ENCODE measurements around the gene PKP3. TPM values are rescaled to one million over a fixed set of nuclear protein-coding genes. Genes with fewer than 3 reads are reported as not detected.
A peak's percentile ranks its signal among the peaks of the same experiment; 100 is the strongest.
"Not testable (repeated sequence)": the region's sequence is repeated elsewhere in the genome, so short reads cannot be mapped to it uniquely, and the experiment has no call there.

The PKP3 gene
- total RNA-seq, 4 donors from 2014 or later, result 0.46 to 5.1 (median 1.5) TPM; not detected in 1

GRCh38 chr11:407651-408123 is 13.7 kb downstream of the PKP3 start:
- Histone ChIP-seq H3K4me1 (peaks cover 0 to 7% of the 10 kb centered on the region in 2 donors), H3K4me3 (no peak overlapping the region), H3K36me3 (no peaks in the 10 kb centered on the region), H3K9me3 (no peaks in the 10 kb centered on the region), H3K27me3 (no peaks in the 10 kb centered on the region), H3K27ac (peak overlapping the region in 1 of 2 donors; percentile 52)
- intact Hi-C loops (cut with DNase I; ENCODE audit: low total_unique reads), result no loop called here
- TF ChIP-seq, protein P1, sequence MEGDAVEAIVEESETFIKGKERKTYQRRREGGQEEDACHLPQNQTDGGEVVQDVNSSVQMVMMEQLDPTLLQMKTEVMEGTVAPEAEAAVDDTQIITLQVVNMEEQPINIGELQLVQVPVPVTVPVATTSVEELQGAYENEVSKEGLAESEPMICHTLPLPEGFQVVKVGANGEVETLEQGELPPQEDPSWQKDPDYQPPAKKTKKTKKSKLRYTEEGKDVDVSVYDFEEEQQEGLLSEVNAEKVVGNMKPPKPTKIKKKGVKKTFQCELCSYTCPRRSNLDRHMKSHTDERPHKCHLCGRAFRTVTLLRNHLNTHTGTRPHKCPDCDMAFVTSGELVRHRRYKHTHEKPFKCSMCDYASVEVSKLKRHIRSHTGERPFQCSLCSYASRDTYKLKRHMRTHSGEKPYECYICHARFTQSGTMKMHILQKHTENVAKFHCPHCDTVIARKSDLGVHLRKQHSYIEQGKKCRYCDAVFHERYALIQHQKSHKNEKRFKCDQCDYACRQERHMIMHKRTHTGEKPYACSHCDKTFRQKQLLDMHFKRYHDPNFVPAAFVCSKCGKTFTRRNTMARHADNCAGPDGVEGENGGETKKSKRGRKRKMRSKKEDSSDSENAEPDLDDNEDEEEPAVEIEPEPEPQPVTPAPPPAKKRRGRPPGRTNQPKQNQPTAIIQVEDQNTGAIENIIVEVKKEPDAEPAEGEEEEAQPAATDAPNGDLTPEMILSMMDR (IDR thresholded peaks at IDR 0.05), result no peak
- no peak for TF ChIP-seq POLR2A (IDR thresholded peaks at IDR 0.05)
- DNase-seq, result no peak

- intact Hi-C loops (cut with DNase I; ENCODE audit: low total_unique reads), result no loop called here
- no peak for DNase-seq
- H3K27me3 ChIP-seq, result no peaks in the 10 kb centered on the region
- no peak overlapping the region for H3K4me3 ChIP-seq
- no peak for TF ChIP-seq POLR2A (IDR thresholded peaks at IDR 0.05)
- TF ChIP-seq, protein P1 (IDR thresholded peaks at IDR 0.05), result no peak
- no peaks in the 10 kb centered on the region for H3K9me3 ChIP-seq
- no peaks in the 10 kb centered on the region for H3K36me3 ChIP-seq
- H3K4me1 ChIP-seq, result peaks cover 0 to 7% of the 10 kb centered on the region in 2 donors
- H3K27ac ChIP-seq, result no peak overlapping the region
Observed at GRCh38 chr11:408154-409007, 14.4 kb downstream of the PKP3 start.

DNA sequence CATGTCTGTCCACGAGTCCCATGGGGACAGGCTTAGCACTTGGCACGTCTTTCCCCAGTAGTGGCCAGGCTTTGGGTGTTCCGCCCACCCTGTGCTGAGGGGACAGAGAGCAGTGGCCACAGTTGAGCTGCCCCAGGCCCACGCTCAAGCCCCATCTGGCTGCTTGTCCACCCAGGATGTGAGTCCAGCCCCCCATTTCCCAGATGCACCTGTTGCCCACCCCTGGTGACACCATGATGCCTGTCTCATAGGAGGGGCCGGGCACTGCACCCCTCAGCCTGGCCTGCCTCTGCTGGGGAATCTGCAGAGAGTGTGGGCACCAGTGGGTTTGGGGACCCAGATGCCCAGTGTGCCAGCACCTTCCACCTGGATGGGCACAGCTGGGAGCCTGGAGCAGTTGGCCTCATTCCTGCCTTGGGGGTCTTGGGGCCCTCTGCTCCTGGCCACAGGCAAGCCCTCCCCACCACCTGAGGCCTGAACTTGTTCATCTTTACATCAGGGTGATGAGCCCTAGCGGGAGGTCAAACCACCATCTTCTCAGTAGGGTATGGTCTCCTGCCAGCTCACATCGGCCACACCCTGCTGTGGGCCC is 15.1 kb downstream of the PKP3 start:
- Histone ChIP-seq H3K36me3 (no peaks in the 10 kb centered on the region), H3K9me3 (no peaks in the 10 kb centered on the region), H3K4me3 (no peak overlapping the region), H3K27ac (no peak overlapping the region), H3K27me3 (no peaks in the 10 kb centered on the region), H3K4me1 (peaks cover 0 to 7% of the 10 kb centered on the region in 2 donors)
- no peak for DNase-seq
- intact Hi-C loops (cut with DNase I; ENCODE audit: low total_unique reads), result no loop called here
- TF ChIP-seq POLR2A (IDR thresholded peaks at IDR 0.05), result no peak
- TF ChIP-seq, protein P1 (IDR thresholded peaks at IDR 0.05), result no peak

GRCh38 chr11:409600-410483 is 15.8 kb downstream of the PKP3 start:
- H3K4me1 ChIP-seq, result peaks cover 0 to 7% of the 10 kb centered on the region in 2 donors
- H3K27ac ChIP-seq, result no peak overlapping the region
- TF ChIP-seq POLR2A (IDR thresholded peaks at IDR 0.05), result no peak
- H3K4me3 ChIP-seq, result no peak overlapping the region
- H3K9me3 ChIP-seq, result no peaks in the 10 kb centered on the region
- H3K36me3 ChIP-seq, result no peaks in the 10 kb centered on the region
- DNase-seq, result no peak
- intact Hi-C loops (cut with DNase I; ENCODE audit: low total_unique reads), result no loop called here
- H3K27me3 ChIP-seq, result no peaks in the 10 kb centered on the region

- H3K36me3 ChIP-seq; H3K4me3 ChIP-seq; H3K4me1 ChIP-seq; intact Hi-C loops (cut with DNase I; ENCODE audit: low total_unique reads); DNase-seq; H3K9me3 ChIP-seq; H3K27ac ChIP-seq; H3K27me3 ChIP-seq: not testable (repeated sequence)
Observed at GRCh38 chr11:410711-411110, 16.7 kb downstream of the PKP3 start.

GRCh38 chr11:411520-411919 is 17.5 kb downstream of the PKP3 start:
- intact Hi-C loops (cut with DNase I; ENCODE audit: low total_unique reads); H3K9me3 ChIP-seq; H3K27ac ChIP-seq; H3K4me3 ChIP-seq; H3K36me3 ChIP-seq; H3K27me3 ChIP-seq; DNase-seq; H3K4me1 ChIP-seq: not testable (repeated sequence)
